ENCODE data around the gene TMA7B.

GRCh38 chr22:39974065-39974464 lies 13.9 kb downstream of the TMA7B start:
- no peak for TF ChIP-seq EP300 (IDR thresholded peaks at IDR 0.05)
- no peak for TF ChIP-seq CTCF (IDR thresholded peaks at IDR 0.05)
- TF ChIP-seq POLR2A (IDR thresholded peaks at IDR 0.05): no peak
- no peak for TF ChIP-seq POLR2AphosphoS5 (IDR thresholded peaks at IDR 0.05)
